ENCODE results near the gene BEND3.
"Not testable (repeated sequence)": the region's sequence is repeated elsewhere in the genome, so short reads cannot be mapped to it uniquely, and the experiment has no call there.

The BEND3 gene

GRCh38 chr6:107120404-107120803 is 5.1 kb upstream of the BEND3 start:
- no peak for TF ChIP-seq CTCF (IDR thresholded peaks at IDR 0.05)
- H3K27me3 ChIP-seq = peaks cover 37% of the 10 kb centered on the region
- no peaks in the 10 kb centered on the region for H3K36me3 ChIP-seq
- H3K4me1 ChIP-seq (ENCODE audit: control insufficient read depth in 1 of 2, insufficient read depth in 1 of 2, low read depth in 1 of 2, low read length in 1 of 2) = peaks cover 12 to 17% of the 10 kb centered on the region in 2 experiments
- no peaks in the 10 kb centered on the region for H3K9me3 ChIP-seq
- H3K27ac ChIP-seq = no peak overlapping the region
- H3K4me3 ChIP-seq (ENCODE audit: low read depth in 1 of 2, low read length in 1 of 2) = no peak overlapping the region

GRCh38 chr6:107118976-107119375 is 3.7 kb upstream of the BEND3 start:
- Histone ChIP-seq H3K27ac (no peak overlapping the region), H3K4me3 (ENCODE audit: low read depth in 1 of 2, low read length in 1 of 2) (no peak overlapping the region), H3K36me3 (no peaks in the 10 kb centered on the region), H3K27me3 (peaks cover 44% of the 10 kb centered on the region), H3K9me3 (no peaks in the 10 kb centered on the region), H3K4me1 (ENCODE audit: control insufficient read depth in 1 of 2, insufficient read depth in 1 of 2, low read depth in 1 of 2, low read length in 1 of 2) (peaks cover 15 to 20% of the 10 kb centered on the region in 2 experiments)
- no peak for TF ChIP-seq CTCF (IDR thresholded peaks at IDR 0.05)

- not testable (repeated sequence) for H3K36me3 ChIP-seq; H3K9me3 ChIP-seq; H3K4me3 ChIP-seq (ENCODE audit: low read depth in 1 of 2, low read length in 1 of 2); H3K27ac ChIP-seq
- peaks cover 44% of the 10 kb centered on the region for H3K27me3 ChIP-seq
- peaks cover 18 to 23% of the 10 kb centered on the region in 2 experiments for H3K4me1 ChIP-seq (ENCODE audit: control insufficient read depth in 1 of 2, insufficient read depth in 1 of 2, low read depth in 1 of 2, low read length in 1 of 2)
These were observed 3.2 kb upstream of the BEND3 start for GRCh38 chr6:107118540-107118939.

GRCh38 chr6:107116931-107117330 is 1.6 kb upstream of the BEND3 start:
- no peak for TF ChIP-seq CTCF (IDR thresholded peaks at IDR 0.05)
- H3K27ac ChIP-seq = no peak overlapping the region
- peaks cover 18 to 23% of the 10 kb centered on the region in 2 experiments for H3K4me1 ChIP-seq (ENCODE audit: control insufficient read depth in 1 of 2, insufficient read depth in 1 of 2, low read depth in 1 of 2, low read length in 1 of 2)
- H3K27me3 ChIP-seq = peaks cover 44% of the 10 kb centered on the region
- H3K4me3 ChIP-seq (ENCODE audit: low read depth in 1 of 2, low read length in 1 of 2) = no peak overlapping the region
- H3K9me3 ChIP-seq = no peaks in the 10 kb centered on the region
- no peaks in the 10 kb centered on the region for H3K36me3 ChIP-seq

GRCh38 chr6:107116328-107116892 is 1.1 kb upstream of the BEND3 start:
- no peaks in the 10 kb centered on the region for H3K9me3 ChIP-seq
- H3K36me3 ChIP-seq = no peaks in the 10 kb centered on the region
- no peak overlapping the region for H3K27ac ChIP-seq
- TF ChIP-seq CTCF (IDR thresholded peaks at IDR 0.05) = no peak
- peaks cover 44% of the 10 kb centered on the region for H3K27me3 ChIP-seq
- peaks cover 18 to 23% of the 10 kb centered on the region in 2 experiments for H3K4me1 ChIP-seq (ENCODE audit: control insufficient read depth in 1 of 2, insufficient read depth in 1 of 2, low read depth in 1 of 2, low read length in 1 of 2)
- H3K4me3 ChIP-seq (ENCODE audit: low read depth in 1 of 2, low read length in 1 of 2) = peak overlapping the region; percentile 51 to 64

GRCh38 chr6:107115695-107116327 is 496 bp upstream of the BEND3 start:
- no peaks in the 10 kb centered on the region for H3K36me3 ChIP-seq
- peak overlapping the region; percentile 51 to 64 for H3K4me3 ChIP-seq (ENCODE audit: low read depth in 1 of 2, low read length in 1 of 2)
- TF ChIP-seq CTCF (IDR thresholded peaks at IDR 0.05) = no peak
- peaks cover 19 to 23% of the 10 kb centered on the region in 2 experiments for H3K4me1 ChIP-seq (ENCODE audit: control insufficient read depth in 1 of 2, insufficient read depth in 1 of 2, low read depth in 1 of 2, low read length in 1 of 2)
- H3K27ac ChIP-seq = no peak overlapping the region
- no peaks in the 10 kb centered on the region for H3K9me3 ChIP-seq
- H3K27me3 ChIP-seq = peaks cover 44% of the 10 kb centered on the region
